Central memory CD8-positive, alpha-beta T cell (primary cell): ENCODE data around the gene AFDN.
A peak's percentile ranks its signal among the peaks of the same experiment; 100 is the strongest.

ENCODE experiments used
- ATAC-seq: fragments of 150-1000 bp; cut with Tn5 transposase; replicated peaks from 2 replicates; pipeline ENCODE4 v1.10.0; 2022; ENCODE audit warnings: mild to moderate bottlenecking, moderate FRiP score, moderate number of reproducible peaks; ENCODE audit not compliant: poor library complexity, severe bottlenecking; ENCODE audit errors: extremely low read depth
- DNase-seq, 2 donors: peaks; one replicate each; pipeline ENCODE4 v3.0.0; 2021; ENCODE audit warnings: low spot score in 2 of 2
- H3K27ac Mint-ChIP-seq: one replicate; pipeline ENCODE4 v1.8.0; 2022; ENCODE audit warnings: low read depth, mild to moderate bottlenecking, moderate library complexity, mixed read lengths
- H3K27me3 Mint-ChIP-seq: one replicate; pipeline ENCODE4 v1.8.0; 2022; ENCODE audit warnings: mixed read lengths
- H3K36me3 Mint-ChIP-seq: one replicate; pipeline ENCODE4 v1.8.0; 2022; ENCODE audit warnings: mild to moderate bottlenecking, moderate library complexity, mixed read lengths; ENCODE audit not compliant: insufficient read depth
- H3K4me1 Mint-ChIP-seq: one replicate; pipeline ENCODE4 v1.8.0; 2022; ENCODE audit warnings: mixed read lengths
- H3K4me3 Mint-ChIP-seq: one replicate; pipeline ENCODE4 v1.8.0; 2022; ENCODE audit warnings: mild to moderate bottlenecking, moderate library complexity, mixed read lengths
- H3K9me3 Mint-ChIP-seq: one replicate; pipeline ENCODE4 v1.8.0; 2022; ENCODE audit warnings: mixed read lengths

AFDN gene

DNA sequence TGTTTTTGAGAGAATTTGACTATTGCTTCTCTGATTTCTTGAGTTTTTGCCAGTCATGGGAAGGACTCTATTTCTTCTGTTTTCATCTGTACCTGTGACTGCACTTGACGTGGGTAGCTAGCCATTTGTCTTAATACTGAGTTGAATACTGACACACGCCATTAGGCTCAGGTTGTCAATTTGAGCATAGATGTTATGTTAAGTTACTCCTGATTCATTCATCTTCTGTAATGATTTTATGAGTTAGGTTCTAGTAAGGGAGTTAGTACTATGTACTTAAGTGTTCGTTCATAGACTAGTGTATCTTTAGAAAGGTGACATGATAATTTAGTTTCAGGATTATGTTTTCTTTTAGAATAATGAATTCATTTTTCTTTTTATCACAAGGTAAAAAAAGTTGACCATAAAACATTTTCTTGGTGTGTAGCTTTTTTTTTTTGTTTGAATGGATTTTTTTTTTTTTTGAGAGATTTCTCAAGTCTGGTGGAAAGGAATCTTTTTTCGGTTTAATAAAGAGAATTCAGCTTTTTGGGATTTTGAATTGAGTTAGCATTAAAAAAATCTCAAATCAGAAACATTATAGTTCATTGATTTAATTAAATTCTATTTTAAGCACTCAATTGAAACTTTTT is 1.7 kb downstream of the AFDN start:
- DNase-seq (no peak), ATAC-seq (no peak)
- H3K27ac Mint-ChIP-seq = peak overlapping the region; percentile 35
- H3K4me3 Mint-ChIP-seq = peak overlapping the region; percentile 80
- H3K9me3 Mint-ChIP-seq = no peaks in the 10 kb centered on the region
- peaks cover 12% of the 10 kb centered on the region for H3K4me1 Mint-ChIP-seq
- H3K27me3 Mint-ChIP-seq = peaks cover 47% of the 10 kb centered on the region
- peaks cover 5% of the 10 kb centered on the region for H3K36me3 Mint-ChIP-seq

DNA sequence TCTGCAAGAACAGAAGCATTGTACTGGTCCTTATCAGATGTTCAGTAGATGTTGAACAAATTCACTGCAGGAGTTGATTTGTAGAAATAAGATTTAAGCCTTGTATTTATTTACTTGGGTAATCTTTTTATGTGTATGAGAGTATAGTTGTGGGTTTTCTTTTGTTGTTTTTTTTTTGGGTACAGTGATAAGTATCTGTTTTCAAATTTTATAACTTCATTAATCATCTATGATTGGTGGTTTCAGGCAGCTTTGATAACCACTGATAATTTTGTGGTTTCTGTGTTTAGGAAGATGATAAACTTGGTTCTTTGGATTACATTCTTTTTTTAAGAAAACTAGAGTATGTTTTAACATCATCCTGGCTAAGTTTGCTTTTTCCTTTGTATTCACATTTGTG is 2.8 kb downstream of the AFDN start:
- Mint-ChIP-seq H3K9me3 (no peaks in the 10 kb centered on the region), H3K4me1 (peaks cover 12% of the 10 kb centered on the region), H3K36me3 (peaks cover 5% of the 10 kb centered on the region), H3K27me3 (peaks cover 58% of the 10 kb centered on the region), H3K4me3 (no peak overlapping the region), H3K27ac (no peak overlapping the region)
- DNase-seq (no peak), ATAC-seq (no peak)

DNA sequence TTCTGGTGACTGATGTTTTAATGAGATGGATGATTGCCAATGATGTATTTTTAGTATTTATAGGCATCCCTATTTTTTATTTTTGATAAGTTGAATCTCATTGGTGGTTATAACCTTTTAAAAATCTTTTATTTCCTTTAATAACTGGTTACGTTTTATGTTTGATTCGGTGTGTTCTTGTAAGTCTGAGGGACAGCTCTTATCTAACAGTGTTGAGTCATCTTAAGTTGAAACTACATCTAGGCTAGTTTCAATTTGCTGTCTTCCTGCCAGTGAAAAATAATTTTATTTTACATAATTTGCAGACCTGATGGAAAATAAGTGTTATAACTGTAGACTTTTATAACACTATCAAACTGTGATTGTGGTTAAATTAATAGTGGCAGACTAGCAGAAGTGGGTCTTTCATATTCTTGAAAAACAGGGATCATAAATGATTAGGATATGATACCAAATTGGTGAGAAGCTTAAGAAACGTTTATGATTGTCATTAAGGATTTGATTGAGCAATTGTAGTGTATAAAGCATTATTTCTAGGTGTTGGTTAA is 4.6 kb downstream of the AFDN start:
- ATAC-seq = no peak
- Mint-ChIP-seq H3K4me3 (no peak overlapping the region), H3K9me3 (no peaks in the 10 kb centered on the region), H3K36me3 (peaks cover 4% of the 10 kb centered on the region), H3K27me3 (peaks cover 59% of the 10 kb centered on the region), H3K4me1 (peaks cover 9% of the 10 kb centered on the region), H3K27ac (no peak overlapping the region)
- DNase-seq = no peak

DNA sequence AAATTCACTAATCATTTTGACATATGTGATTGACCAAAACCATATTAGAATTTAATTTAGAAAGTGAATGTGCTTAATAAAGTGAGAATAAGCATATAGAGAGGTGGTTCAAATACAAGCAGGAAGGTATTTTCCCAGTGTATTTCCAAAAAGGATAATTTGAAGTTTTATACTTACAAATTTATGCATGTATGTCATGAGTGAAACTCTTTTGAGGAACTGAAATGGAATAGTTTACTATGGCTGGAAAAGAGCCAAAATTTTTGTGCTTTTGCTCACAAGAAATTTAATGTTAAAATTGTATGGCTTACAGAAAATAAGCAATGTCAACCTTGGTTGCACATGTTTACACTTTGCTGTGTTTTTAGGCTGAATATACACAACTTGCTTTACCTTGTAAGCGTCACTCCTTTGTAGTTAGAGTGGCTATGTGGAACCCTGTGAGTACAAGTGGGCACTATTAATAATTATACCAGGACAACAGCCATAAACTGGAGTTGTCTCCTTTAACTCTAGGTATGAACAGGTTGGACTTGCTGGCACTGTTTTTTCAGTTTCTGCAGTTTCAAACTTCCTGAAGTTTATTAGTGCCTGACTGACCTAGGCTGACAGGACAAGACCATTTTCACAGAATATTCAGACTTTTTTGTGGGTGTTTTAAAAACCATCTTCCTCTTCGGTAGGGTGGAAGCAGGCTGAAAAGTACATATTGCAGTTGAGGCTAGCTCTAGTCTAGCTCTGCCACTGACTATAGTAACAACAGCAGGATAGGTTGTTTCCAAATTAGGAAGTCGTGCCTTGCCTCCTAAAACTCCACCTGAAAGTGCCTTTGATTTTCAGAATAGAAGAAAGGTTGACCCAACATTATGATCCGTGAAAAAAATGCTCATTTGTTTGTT is 6.0 kb downstream of the AFDN start:
- ATAC-seq (no peak), DNase-seq (no peak)
- H3K27ac Mint-ChIP-seq = no peak overlapping the region
- peaks cover 58% of the 10 kb centered on the region for H3K27me3 Mint-ChIP-seq
- no peaks in the 10 kb centered on the region for H3K9me3 Mint-ChIP-seq
- H3K4me1 Mint-ChIP-seq = peaks cover 7% of the 10 kb centered on the region
- no peak overlapping the region for H3K4me3 Mint-ChIP-seq
- peaks cover 2% of the 10 kb centered on the region for H3K36me3 Mint-ChIP-seq

DNA sequence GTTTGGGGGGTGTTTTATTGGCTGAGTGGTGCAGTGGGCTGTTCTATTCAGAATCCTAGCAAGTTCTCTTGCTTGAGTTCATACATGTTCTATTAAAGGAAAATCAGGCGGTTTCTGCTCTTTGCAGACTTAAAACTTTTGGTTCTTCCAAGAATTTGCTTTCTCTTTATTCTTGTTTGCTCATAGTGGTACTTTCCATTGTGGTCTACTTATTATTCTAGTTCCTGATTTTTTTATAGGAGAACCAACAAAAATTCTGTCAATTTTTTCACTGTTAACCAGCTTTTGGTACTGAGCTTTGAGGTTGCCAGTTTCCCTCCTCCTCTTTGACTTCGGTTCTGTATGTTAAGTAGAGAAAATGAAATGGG is 6.7 kb downstream of the AFDN start:
- no peak overlapping the region for H3K27ac Mint-ChIP-seq

DNA sequence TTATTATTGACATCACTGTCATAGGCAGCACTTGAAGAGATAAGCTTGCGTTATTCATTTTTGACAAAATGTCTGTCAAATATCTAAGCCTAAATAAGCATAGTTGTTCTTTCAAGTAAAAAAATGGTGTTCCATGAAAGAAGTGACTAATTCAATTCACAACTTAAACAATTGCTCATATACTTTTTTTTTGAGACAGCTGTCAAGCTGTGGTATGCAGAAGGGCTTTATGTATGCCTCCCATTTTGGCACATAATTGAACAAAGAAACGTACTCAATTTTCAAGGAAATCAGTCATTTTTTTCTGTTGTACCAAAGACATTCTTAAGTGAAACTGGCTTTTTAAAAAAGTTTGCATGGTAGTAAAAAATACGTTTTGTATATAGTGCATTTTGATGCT is 8.5 kb downstream of the AFDN start:
- H3K4me3 Mint-ChIP-seq = no peak overlapping the region
- peaks cover 40% of the 10 kb centered on the region for H3K27me3 Mint-ChIP-seq
- no peaks in the 10 kb centered on the region for H3K4me1 Mint-ChIP-seq
- H3K36me3 Mint-ChIP-seq = peaks cover 2% of the 10 kb centered on the region
- ATAC-seq (no peak), DNase-seq (no peak)
- H3K9me3 Mint-ChIP-seq = no peaks in the 10 kb centered on the region
- H3K27ac Mint-ChIP-seq = no peak overlapping the region

More for the DNA sequence above, 6.7 kb downstream of the AFDN start:
- Mint-ChIP-seq H3K4me1 (peaks cover under 1% of the 10 kb centered on the region), H3K4me3 (no peak overlapping the region), H3K9me3 (no peaks in the 10 kb centered on the region), H3K27me3 (peaks cover 52% of the 10 kb centered on the region), H3K36me3 (peaks cover 2% of the 10 kb centered on the region)
- DNase-seq = no peak
- no peak for ATAC-seq

DNA sequence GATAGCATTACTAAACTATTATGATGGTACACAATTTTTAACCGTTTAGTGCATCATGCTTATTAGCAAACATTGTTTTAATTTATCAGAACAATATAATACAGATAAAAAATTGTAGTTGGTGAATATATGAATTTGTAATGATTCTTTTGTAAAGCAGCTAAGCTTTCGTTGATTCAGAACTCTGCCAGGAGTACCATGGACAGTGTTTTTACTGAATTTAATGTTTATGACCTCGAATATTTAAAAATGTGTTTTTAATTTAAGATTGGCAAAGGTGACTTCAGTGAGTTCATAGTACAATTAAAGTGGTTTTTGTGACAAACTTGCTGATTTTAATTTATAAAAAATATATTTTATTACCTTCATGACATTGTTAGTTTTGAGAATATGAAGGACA is 10.0 kb downstream of the AFDN start:
- Mint-ChIP-seq H3K27me3 (peaks cover 25% of the 10 kb centered on the region), H3K4me3 (no peak overlapping the region), H3K27ac (no peak overlapping the region), H3K9me3 (no peaks in the 10 kb centered on the region), H3K36me3 (peaks cover 2% of the 10 kb centered on the region), H3K4me1 (no peaks in the 10 kb centered on the region)
- DNase-seq (no peak), ATAC-seq (no peak)

DNA sequence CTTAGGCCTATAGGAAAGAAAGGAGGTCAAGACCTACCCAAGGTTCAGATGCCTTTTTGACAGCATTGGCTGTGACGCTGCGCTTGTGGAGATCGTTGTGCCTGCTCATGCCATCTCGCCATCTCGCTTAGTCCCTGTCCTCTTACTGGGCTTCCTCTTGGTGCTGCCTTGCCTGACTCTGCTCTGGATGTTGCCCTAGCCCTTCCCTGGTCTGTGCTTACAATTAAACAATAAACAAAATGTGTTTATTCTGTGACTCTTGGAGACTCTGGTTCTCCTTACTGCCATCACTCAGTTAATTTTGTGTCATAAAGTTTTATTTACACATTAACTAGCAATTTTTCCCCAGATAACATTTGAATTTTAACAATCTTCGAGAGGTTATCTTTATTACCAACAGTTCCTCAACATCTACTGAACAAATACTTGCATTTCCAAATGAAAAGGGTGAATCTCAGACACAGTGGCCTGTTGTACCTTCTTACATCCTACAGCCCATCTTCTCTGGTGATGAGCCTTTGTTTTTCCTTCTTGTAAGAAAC is 11.6 kb downstream of the AFDN start:
- Mint-ChIP-seq H3K4me1 (no peaks in the 10 kb centered on the region), H3K27me3 (peaks cover 13% of the 10 kb centered on the region), H3K4me3 (no peak overlapping the region), H3K27ac (no peak overlapping the region), H3K9me3 (no peaks in the 10 kb centered on the region), H3K36me3 (peaks cover 2% of the 10 kb centered on the region)
- DNase-seq = no peak
- ATAC-seq = no peak

DNA sequence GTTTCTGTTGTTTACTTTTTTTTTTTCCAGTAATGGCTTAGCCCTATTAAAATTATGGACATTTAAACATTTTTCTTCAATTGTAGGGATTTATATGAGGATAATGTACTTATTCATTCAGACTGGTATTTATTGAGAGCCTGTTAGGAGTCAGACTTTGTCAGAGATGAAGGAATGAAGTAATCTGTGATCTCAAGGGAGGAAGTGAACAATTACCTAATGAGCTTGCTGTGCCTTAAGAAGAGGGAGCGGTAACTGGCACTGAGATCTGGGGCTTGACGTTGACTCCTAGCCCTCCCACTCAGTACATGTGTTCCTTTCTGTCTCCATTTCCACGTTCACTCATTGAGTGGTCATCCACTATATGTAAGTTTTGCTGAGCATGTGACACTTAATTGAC is 12.6 kb downstream of the AFDN start:
- H3K36me3 Mint-ChIP-seq = peaks cover 2% of the 10 kb centered on the region
- H3K27ac Mint-ChIP-seq = no peak overlapping the region
- no peak overlapping the region for H3K4me3 Mint-ChIP-seq
- DNase-seq = no peak
- no peak for ATAC-seq
- no peaks in the 10 kb centered on the region for H3K9me3 Mint-ChIP-seq
- H3K4me1 Mint-ChIP-seq = no peaks in the 10 kb centered on the region
- H3K27me3 Mint-ChIP-seq = peaks cover 3% of the 10 kb centered on the region

DNA sequence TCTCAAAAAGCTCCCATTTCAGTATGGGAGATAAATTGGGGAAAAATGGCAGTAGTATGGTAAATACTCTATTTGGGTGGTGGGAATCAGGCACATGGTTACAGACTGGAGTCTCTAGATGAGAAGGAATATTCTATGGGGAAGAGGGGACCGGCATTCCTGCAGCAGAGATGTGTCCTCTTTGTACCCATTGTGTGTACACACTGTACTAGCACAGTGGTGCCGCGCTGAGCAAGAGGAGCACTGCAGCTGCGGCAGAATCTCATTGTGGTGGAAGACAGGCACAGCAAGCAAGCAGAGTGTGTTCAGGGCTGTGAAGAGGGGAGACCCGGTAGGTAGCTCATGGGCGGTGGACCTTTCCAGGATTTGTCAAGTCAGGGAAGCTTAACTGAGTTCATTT is 13.0 kb downstream of the AFDN start:
- DNase-seq (no peak), ATAC-seq (no peak)
- Mint-ChIP-seq H3K27ac (no peak overlapping the region), H3K36me3 (peaks cover 2% of the 10 kb centered on the region), H3K9me3 (no peaks in the 10 kb centered on the region), H3K4me3 (no peak overlapping the region), H3K4me1 (no peaks in the 10 kb centered on the region), H3K27me3 (no peaks in the 10 kb centered on the region)

DNA sequence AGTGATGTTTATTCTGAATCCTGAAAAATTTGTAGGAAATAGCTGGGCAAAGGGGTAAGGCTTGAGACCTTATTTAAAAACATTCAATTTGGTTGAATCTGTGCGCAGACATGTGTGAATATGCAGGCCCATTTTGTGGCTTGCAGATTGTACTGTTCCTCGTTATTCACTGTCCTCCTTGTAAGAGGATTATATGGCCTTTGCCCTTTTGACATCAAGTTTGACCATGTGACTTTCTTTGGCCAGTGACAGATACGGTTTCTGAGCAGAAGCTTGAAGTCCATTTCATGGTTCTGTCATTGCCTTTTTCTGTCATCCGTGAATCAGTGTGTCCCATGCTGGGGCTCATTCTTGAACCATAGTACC is 13.4 kb downstream of the AFDN start:
- H3K36me3 Mint-ChIP-seq = no peaks in the 10 kb centered on the region
- no peaks in the 10 kb centered on the region for H3K9me3 Mint-ChIP-seq
- H3K27ac Mint-ChIP-seq = no peak overlapping the region
- no peaks in the 10 kb centered on the region for H3K27me3 Mint-ChIP-seq
- no peak for ATAC-seq
- no peaks in the 10 kb centered on the region for H3K4me1 Mint-ChIP-seq
- no peak for DNase-seq
- H3K4me3 Mint-ChIP-seq = no peak overlapping the region

DNA sequence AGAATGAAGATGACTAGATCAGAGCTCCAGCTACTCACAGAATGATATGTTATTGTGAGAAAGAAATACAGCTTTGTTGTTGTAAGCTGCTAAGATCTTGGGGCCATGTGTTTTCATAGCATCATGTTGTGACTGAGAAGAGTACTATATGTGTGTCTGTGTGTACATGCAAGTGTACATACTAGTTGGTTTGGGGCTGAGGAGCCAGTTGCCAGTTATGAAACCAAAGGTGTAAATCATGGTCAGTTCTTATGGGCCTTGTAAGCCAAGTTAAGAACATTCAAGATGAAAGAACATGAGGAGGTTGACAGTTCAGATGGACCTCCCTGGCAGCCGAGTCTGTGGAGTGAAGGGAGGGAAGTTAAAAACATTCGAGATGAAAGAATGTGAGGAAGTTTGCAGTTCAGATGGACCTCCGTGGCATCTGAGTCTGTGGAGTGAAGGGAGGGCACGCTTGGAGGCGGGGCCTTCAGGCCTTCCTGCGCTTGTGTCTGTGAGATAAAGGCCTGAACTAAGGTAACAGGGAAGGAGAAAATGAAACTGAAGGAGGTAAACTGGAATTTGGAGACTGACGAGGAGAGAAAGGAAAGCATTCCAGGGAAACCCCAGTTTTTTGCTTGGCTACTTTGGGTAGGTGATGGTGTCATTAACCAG is 13.9 kb downstream of the AFDN start:
- Mint-ChIP-seq H3K27me3 (no peaks in the 10 kb centered on the region), H3K9me3 (no peaks in the 10 kb centered on the region), H3K36me3 (no peaks in the 10 kb centered on the region), H3K27ac (no peak overlapping the region), H3K4me1 (no peaks in the 10 kb centered on the region), H3K4me3 (no peak overlapping the region)
- no peak for ATAC-seq
- DNase-seq = no peak
